PC-3 (cell line): ENCODE data around the gene IL1RAP.

ENCODE experiments used
- CTCF ChIP-seq: fragments of 300-600 bp; sonication (generic); conservative IDR thresholded peaks from 2 replicates; pipeline ENCODE4 v1.5.1; 2017; ENCODE audit warnings: antibody characterized with exemption, low read depth, mild to moderate bottlenecking, low read length
- EZH2 ChIP-seq: fragments of 300-600 bp; sonication (generic); IDR thresholded peaks from one replicate; pipeline ENCODE4 v1.6.1; 2017; ENCODE audit warnings: antibody characterized with exemption, mild to moderate bottlenecking, low read length; ENCODE audit not compliant: unreplicated experiment
- EZH2phosphoT487 ChIP-seq: fragments of 300-600 bp; sonication (generic); IDR thresholded peaks from 2 replicates; pipeline ENCODE4 v1.6.1; 2018; ENCODE audit warnings: mild to moderate bottlenecking, antibody characterized with exemption, low read length, borderline replicate concordance

GRCh38 chr3:190677001-190677400 is 163.1 kb downstream of the IL1RAP start:
- TF ChIP-seq CTCF (no peak), EZH2 (no peak), EZH2phosphoT487 (no peak)
